ENCODE measurements around the gene WFIKKN1.

The WFIKKN1 gene

DNA sequence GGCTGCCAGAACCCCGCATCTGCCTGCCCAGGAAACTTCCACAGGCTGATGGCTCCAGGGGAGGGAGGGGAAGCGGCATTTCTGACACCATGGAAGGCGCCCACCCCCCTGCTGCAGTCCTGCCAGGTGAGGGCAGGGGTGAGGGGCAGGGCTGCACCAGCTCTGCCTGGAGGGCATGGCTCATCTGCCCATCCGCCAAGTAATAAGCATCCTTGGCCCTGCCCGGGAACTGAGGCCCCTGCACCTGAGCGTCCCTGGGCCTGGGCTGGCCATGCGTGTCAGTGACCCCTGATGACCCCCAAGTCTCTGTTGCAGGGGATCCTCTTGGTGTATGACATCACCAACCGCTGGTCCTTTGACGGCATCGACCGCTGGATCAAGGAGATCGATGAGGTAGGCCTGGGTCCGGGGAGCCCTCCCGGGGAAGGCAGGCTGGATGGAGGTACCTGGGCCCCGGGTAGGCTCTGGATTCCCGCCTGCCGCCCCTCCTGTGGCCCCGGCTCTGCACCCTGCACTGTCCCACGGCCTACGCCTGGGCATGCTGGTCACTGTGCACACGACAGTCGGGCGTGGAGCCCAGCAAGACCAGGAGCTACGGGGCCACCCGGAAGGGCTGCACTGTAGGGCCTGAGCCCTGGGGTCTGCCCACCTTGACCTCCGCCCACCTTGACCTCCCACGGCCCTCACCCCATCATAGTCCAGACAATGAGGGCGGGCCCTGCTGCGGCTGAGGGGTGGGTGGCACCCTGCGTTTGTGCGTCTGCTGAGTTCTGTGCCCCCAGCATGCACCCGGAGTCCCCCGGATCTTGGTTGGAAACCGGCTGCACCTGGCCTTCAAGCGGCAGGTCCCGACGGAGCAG lies 5.4 kb upstream of the WFIKKN1 start:
- DNase-seq = no peak

DNA sequence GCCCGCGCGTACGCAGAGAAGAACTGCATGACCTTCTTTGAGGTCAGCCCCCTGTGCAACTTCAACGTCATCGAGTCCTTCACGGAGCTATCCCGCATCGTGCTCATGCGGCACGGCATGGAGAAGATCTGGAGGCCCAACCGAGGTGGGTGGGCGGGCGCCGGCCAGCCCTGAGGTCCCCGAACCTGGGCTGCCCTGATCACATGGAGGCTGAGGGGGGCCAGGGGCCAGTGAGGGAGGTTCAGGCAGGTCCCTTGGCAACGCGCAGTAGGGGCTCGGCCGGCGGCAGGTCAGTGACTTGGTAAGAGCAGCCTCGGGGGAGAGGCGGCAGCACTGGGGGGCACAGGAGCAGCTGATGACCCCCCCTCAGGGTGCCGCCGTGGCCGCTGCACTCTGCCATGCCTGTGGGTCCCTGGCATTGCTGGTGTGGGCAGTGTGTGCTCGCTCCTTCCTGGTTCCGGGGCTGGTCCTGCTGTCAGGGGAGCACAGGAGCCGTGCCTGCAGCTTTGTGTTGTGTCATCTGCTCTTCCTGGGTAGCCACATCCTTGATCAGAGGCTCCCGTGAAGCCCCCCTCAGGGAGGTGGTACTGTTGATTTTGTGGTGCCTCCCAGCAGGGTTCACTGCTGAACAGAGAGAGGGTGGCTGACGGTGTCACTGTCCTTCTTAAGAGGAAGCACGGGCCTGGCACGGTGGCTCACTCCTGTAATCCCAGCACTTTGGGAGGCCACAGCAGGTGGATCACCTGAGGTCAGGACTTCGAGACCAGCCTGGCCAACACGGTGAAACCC lies 4.6 kb upstream of the WFIKKN1 start:
- no peak for DNase-seq

DNA sequence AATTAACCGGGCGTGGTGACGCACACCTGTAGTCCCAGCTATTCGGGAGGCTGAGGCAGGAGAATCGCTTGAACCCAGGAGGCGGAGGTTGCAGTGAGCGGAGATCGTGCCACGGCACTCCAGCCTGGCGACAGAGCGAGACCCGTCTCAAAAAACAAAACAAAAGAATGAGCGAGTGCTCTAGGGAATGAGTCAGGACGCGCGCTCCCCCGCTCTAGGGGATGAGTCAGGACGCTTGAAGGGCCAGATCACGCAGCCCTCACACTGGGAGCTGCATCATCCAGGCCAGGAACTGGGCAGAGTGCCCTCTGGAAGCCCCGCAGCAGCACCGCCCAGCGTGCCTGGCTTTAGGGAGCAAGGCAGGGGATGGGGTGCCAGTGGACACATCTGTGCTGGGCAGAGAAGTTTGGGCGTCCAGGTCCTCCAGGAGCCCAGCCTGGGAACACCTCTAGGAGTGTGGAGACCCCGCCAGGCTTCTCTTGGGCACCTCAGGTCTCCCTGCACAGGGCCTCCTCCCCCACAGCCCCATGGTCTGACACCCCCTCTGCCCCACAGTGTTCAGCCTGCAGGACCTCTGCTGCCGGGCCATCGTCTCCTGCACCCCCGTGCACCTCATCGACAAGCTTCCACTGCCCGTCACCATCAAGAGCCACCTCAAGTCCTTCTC lies 3.9 kb upstream of the WFIKKN1 start:
- no peak for DNase-seq

DNA sequence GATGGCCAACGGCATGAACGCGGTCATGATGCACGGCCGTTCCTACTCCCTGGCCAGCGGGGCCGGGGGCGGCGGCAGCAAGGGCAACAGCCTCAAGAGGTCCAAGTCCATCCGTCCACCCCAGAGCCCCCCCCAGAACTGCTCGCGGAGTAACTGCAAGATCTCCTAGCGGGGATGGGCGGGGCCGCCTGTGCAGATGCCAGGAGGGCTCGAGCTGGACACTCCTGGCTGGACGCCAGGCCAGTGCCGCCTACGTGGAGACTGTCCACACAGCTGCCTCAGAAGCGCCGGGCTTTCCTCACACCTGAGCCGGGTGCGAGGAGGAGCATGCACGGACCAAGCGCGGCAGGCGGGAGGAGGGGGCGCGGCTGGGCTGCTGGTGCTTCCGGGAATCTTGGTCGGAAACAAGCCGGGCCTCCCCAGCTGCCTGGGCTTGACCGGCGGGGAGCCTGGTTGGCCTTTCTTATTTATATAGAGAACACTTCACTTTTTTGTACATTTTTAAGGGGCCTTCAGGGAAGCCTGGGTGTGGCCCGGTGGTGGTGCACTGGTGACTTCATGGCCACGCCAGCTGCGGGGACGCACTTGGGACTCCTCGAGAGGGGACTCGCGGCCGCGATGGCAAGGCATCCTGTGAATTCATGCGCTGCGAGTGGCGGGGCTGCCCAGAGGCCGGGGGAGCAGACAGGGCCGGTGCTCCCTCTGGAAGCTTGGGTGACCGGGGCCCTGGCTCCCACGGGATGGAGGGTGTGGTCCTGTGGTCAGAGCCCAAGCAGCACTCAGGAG lies 3.1 kb upstream of the WFIKKN1 start:
- DNase-seq = no peak

DNA sequence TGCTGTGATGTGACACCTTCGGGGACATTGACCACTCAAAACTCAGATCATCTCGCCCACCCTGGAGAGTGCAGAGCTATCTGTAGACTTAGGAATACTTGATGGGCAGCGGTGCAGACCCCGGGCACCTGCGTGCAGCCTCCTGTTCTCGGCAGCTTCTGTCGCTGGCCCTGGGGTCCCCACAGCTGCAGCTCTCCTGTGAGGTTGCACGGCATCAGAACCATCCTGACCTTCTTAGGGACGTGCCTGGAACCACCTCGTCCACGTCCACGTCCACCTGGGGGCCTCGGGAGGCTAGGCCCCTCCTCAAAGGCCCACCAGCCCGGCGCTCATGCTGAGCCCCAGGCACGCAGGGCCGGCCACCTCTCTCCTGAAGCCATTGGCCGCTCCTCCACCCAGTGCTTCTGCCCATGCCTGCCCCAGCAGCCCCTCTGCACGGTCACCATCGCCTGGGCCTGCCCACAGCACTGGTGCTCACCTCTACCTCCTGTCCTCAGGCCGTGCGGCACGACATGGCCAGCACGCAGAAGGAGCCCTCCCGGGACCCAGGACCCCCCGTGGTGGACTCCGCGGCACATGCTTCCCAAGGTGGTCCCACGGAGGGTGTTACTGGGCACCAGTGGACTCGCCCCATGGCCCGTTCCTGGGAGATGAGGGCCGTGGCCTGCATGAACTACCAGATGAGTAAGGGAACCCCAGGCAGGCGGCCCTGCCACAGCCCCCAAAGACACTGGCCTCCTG lies 2.3 kb upstream of the WFIKKN1 start:
- no peak for DNase-seq

DNA sequence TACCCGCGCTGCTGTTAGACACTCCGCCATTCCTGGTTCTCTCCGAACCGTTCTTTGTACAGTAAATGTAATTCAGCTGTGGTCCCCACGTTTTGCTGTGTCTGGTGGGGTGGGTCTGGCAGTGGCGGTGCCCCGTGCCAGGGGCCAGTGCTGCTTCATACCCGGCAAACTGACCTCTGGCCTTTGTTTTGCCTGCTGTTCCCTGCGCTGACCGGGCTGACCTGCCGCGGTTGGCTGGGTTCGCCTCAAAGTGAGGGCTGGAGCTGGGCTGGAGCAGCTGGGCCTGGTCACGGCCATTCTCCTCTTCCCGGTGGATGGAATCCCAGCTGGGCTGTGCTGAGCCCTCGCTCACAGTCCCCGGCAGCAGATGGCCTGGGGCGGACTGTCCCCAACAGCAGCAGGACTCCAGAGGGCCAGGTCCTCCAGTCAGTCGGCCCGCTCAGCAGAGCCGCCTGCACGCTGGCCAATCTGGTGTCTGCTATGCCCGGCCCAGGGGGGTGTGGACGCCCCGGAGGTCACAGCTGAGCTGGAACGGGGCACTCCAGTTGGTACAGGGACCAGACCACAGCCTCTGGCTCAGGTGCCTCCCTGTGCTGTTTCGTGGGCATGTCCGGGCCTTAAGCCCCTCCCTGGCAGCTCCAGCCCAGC lies 1.5 kb upstream of the WFIKKN1 start:
- DNase-seq = no peak

DNA sequence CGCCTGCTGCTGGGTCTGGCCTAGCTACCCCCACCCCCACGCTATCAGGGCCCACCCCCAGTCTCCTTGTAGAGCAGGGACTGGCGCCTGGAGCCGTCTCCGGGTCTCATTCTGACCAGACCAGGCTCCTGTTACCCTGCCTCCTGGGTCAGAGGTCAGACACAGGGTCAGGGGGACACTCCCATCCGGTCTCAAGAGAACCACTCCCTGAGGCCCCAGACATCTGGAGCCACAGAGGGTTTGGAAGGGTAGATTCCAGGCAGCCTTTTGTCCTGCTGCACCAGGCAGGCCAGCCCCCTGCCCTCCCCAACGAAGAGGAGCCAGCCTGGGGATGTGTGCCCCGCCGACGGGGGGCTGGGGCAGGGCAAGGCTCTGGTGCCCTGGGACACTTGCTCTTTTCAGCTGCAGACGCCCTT lies 944 bp upstream of the WFIKKN1 start:
- DNase-seq = no peak

DNA sequence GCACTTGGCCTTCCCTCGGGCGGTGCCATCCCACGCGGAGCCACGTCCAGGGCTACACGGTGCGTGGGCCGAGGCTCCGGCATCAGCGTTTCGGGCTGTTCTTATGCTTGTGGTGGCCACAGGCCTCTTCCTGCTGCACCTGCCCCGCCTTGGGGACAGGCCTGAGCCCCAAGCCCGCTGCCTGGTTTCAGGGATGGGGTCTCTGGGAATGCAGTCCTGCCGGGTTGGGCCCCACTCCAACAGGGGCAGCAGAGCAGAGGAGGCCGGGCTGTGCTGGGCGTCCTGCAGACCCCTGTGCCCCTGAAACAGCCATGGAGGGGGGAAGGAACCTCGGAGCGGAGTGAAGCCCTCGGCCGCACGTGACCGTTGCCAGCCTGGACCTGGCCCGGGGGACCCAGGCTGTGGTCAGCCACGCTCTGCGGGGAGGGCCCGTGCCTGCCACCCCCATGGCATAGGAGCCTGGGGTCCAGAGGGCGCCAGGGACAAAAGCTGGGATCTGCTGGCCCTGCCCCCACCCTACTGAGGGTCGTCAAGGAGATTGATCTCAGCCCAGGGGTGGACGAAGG lies 453 bp upstream of the WFIKKN1 start:
- no peak for DNase-seq

DNA sequence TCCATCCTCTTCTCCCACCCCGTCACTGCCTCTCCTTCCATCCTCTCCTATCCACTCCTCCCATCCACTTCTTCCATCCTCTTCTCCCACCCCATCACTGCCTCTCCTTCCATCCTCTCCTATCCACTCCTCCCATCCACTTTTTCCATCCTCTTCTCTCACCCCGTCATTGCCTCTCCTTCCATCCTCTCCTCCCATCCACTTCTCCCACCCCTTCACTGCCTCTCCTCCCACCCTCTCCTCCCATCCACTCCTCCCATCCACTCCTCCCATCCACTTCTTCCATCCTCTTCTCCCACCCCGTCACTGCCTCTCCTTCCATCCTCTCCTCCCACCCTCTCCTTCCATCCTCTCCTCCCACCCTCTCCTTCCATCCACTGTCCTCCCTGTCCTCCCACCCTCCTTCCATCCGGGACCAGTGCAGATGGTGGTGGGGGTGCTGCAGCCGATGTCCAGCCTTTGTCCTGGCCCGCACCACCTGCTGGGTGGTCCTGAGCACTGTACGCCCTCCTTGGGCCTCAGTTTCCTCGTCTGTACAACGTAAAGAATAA lies 1.1 kb downstream of the WFIKKN1 start:
- DNase-seq = no peak

DNA sequence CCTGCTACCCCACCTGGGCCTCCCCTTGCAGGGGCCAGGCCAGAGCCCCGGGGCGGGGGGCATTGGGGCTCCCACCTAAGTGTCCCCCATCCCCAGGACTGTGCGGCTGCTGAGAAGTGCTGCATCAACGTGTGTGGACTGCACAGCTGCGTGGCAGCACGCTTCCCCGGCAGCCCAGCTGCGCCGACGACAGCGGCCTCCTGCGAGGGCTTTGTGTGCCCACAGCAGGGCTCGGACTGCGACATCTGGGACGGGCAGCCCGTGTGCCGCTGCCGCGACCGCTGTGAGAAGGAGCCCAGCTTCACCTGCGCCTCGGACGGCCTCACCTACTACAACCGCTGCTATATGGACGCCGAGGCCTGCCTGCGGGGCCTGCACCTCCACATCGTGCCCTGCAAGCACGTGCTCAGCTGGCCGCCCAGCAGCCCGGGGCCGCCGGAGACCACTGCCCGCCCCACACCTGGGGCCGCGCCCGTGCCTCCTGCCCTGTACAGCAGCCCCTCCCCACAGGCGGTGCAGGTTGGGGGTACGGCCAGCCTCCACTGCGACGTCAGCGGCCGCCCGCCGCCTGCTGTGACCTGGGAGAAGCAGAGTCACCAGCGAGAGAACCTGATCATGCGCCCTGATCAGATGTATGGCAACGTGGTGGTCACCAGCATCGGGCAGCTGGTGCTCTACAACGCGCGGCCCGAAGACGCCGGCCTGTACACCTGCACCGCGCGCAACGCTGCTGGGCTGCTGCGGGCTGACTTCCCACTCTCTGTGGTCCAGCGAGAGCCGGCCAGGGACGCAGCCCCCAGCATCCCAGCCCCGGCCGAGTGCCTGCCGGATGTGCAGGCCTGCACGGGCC lies 1.9 kb downstream of the WFIKKN1 start:
- DNase-seq = no peak

DNA sequence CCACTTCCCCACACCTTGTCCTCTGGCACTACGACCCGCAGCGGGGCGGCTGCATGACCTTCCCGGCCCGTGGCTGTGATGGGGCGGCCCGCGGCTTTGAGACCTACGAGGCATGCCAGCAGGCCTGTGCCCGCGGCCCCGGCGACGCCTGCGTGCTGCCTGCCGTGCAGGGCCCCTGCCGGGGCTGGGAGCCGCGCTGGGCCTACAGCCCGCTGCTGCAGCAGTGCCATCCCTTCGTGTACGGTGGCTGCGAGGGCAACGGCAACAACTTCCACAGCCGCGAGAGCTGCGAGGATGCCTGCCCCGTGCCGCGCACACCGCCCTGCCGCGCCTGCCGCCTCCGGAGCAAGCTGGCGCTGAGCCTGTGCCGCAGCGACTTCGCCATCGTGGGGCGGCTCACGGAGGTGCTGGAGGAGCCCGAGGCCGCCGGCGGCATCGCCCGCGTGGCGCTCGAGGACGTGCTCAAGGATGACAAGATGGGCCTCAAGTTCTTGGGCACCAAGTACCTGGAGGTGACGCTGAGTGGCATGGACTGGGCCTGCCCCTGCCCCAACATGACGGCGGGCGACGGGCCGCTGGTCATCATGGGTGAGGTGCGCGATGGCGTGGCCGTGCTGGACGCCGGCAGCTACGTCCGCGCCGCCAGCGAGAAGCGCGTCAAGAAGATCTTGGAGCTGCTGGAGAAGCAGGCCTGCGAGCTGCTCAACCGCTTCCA lies 2.7 kb downstream of the WFIKKN1 start:
- DNase-seq = no peak

DNA sequence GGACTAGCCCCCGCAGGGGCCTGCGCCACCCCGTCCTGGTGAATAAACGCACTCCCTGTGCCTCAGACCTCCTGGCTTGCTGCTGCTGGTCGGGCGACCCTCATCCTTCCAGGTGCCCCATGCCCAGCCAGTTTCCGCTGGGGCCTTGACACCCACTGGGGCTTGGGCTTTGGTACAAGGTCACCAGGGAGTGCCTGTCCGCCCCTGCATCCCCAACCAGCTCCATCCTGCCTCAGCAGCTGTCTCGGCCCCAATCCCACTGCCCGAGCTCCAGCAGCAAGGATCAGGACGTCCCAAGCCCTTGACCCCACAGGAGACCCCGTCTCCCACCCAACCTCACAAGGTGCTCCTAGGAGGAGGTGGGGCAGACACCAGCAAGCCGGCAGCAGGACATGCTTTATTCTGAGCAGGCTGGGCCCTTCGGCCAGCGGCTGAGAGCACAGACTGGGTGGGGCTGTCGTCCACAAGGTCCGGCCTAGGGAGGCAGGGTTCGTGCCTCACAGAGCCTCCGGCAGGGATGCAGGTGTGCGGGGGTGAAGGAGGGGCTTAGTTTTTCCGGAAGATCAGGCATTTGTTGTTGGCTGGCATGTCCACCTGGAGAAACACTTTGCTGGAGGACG lies 3.4 kb downstream of the WFIKKN1 start:
- DNase-seq = no peak

DNA sequence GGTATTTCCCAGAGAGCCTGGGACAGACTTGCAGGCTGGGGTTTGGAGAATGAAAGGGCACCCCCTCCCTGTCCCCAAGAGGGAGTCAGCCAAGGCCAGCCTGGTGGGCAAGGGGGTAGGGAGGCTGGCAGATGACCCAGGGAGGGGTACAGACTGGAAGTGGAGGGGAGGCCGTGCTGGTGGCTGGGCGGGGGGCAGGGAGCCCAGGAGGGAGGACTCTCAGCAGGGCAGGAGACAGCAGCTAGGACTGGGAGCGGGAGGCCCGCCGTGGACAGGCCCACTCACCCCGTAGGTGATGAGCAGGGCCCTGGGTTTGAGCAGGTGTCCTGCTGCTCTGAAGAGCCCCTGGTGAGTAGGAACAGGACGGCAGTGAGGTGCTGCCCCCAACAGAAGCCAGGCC lies 4.2 kb downstream of the WFIKKN1 start:
- no peak for DNase-seq

DNA sequence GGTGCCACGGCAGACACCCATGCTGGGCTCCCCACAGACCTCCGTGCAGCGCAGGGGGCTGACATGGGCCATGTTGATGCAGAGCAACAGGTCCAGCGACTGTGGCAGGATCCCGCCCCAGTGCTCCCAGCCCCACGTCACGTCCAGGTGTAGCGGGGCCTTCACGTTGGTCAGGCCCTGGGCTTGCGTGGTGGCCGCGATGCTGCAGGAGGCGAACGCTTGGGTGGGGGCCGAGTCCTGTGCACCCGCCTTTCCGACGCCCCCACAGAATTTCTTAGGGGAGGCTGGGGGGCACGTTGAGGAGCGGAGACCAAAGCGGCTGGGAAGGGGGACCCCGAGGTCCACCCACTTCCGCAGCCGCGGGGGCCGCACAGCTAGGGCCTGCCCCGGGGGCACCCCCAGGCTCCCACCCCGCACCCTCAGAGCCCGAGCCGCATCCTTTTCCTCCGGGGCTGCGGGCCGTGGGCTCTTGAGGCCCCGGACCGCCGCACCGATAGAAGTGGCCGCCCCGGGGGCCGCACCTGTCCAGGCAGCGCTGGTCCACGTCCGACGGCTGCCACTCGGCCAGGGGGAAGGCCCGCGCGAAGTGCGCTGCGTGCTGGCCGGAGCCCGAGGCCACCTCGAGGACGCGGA lies 4.9 kb downstream of the WFIKKN1 start:
- no peak for DNase-seq

DNA sequence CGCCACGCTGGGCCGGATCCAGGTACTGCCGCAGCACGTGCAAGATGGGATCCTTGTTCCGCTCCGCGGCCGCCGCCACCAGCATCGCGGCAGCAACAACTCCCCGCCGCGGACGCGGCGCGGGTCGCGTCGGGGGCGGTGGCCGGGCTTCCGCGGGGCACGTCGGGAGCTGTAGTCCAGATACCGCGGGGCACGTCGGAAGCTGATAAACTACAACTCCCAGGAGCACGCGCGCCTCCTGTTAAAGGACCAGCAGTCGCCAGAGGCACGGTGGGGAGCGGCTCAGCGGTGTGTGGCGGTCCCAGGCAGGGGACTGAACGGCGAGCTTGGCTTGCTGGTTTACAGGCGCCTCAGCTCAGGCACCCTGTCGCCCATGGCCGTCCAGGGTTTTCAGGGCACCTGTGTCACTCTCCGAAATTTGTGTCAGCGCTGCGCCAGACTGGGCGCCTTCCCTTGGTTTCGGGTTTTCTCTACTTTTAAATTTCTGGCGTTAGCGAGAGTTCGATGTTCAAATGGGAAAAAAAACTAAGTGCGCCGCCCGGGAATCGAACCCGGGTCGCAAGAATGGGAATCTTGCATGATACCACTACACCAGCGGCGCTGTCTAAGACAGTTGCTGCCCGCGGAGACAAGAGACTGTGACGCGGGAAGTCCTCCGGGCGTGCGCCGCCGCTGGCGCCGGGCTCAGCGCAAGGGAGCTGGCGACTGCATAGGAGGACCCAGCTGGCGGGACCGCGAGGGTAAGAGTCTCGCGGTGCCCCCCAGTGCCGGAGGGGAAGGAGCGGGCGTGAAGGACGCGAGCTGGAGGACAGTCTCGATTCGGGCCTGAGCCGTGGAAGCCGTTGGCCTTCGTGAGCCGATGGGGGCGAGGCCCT lies 5.7 kb downstream of the WFIKKN1 start, which contains the start of gene METTL26:
METTL26 (minus strand) TSS at position 100 of the 875 bp plus-strand sequence; CDS start at position 85, 15 bp downstream.
- peak; percentile 84 for DNase-seq

DNA sequence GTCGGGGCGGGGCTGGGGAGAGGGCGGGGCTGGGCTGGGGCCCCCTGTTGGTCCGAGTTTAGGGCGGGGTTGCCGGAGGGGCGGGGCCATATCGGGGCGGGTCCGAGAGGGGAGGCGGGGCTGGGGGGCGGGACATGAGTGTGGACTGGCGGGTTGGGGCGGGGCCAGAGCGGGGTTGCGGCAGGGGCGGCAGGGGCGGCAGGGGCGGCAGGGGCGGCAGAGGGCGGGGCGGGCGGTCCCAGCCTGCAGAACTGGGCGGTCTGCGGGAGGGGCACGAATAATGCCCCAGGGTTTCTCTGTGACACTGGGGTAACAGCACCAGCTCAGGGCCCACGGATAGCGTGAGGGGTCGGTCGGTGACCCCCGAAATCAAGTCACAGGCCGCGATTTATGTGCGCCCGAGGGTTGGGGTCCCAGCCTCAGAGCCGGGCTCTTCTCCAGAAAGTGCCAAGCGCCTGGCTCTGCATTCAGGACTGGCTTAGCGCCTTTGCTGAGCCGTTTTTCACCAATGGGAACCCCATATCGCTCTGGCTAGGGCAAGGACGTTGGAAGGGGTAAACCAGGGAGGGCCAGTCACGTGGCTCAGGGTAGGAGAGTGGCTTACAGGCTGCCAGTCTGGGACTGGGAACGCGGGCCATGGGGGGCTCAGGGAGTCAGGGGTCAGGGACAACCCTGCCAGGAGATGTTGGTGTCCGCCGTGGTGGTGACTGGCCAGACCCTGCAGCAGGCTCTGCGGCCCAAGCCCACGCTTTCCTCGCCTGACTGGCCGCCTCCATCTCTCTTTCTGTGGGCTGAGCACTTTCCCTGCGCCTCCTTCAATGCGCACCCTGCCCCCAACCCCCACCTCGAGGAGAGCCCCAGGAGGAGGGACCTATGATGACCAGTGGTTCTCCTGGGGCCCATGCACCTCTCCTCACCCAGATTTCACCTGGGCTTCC lies 6.6 kb downstream of the WFIKKN1 start:
- DNase-seq = peak; percentile 53

All from DMS79 treated with DMSO at 0.1 percent for 48 hours (cell line).